Measurements from ENCODE around the gene CCDC57.

GRCh38 chr17:82205720-82206508, 6.7 kb downstream of the CCDC57 start:
- peak; percentile 87 for TF ChIP-seq CTCF (conservative IDR thresholded peaks at IDR 0.05)
- no peak for TF ChIP-seq EZH2 (IDR thresholded peaks at IDR 0.05; ENCODE audit: low read depth)

All from PC-9 (cell line).